ENCODE measurements around the gene SUMO2. TPM values are rescaled to one million over a fixed set of nuclear protein-coding genes. Genes with fewer than 3 reads are reported as not detected.
A peak's percentile ranks its signal among the peaks of the same experiment; 100 is the strongest.
"Not testable (repeated sequence)": the region's sequence is repeated elsewhere in the genome, so short reads cannot be mapped to it uniquely, and the experiment has no call there.

The SUMO2 gene
- 214 TPM for total RNA-seq
- long read RNA-seq, transcript SUMO2-202 (4 exons, 3,190 nt) = major isoform, 147 of 159 reads
- long read RNA-seq, transcript SUMO2-203 (4 exons, 490 nt) = minor isoform, 8 of 159 reads
- long read RNA-seq, partial matches to known transcripts = 2 of 159 reads
- long read RNA-seq, other reads (novel, unspliced or antisense) = 2 of 159 reads

GRCh38 chr17:75182569-75183436 is at the start of gene SUMO2:
SUMO2 (minus strand) TSS chr17:75182959; CDS start chr17:75182834, 125 bp downstream.
- DNase-seq (ENCODE audit: low spot score) = peak; percentile 96
- intact Hi-C loops (cut with DNase I) = loop anchor here (1.0 kb wide), 1 partner anchor 22 kb away; the partner anchor contains the start of gene NUP85

DNA sequence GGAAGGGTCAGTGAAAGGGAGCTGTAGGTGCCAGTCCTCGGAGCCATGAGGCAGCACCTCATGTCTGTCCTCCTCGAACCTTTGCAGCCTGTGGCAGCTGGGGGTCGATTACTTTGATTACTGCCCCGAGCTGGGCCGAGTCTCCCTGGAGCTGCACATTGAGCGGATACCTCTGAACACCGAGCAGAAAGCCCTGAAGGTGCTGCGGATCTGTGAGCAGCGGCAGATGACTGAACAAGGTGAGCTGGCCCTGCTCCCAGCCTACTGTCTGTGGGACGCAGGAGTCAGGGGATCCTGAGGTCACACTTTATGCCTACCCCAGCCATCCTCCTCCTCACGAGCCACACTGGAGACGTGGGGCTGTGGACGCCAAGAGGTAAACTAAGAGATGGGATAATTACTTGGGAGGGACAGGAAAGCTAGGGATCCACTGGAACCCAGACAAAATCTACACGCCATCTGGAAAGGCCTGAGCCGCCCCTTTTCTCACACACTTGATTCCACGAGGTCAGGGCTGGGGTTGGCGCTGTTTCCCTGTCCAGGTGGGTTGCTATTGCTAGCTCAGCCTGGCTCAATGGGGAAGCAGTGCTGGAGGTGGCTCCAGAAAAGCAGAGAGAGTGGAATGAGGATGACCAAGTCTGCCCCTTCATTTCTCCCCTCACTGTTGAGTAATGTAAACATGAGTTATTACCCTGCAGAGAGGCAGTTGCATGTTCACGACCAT is 49.1 kb upstream of the SUMO2 start:
- DNase-seq (ENCODE audit: low spot score) = no peak
- intact Hi-C loops (cut with DNase I) = no loop called here

DNA sequence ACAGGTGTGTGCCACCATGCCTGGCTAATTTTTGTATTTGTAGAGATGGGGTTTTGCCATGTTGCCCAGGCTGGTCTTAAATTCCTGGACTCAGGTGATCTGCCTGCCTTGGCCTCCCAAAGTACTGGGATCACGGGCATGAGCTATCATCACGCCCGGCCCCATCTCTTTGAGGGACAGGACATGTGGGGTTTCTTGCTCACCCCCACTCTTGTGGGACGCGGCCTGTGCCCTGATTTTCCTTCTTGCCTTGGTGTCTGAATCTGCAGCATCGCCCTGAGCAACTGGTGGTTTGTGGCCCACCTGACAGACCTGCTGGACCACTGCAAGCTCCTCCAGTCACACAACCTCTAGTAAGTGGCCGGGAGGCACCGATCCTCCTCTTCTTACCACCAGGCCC is 48.3 kb upstream of the SUMO2 start:
- DNase-seq (ENCODE audit: low spot score) = no peak
- intact Hi-C loops (cut with DNase I) = no loop called here

- intact Hi-C loops (cut with DNase I) = no loop called here
- no peak for DNase-seq (ENCODE audit: low spot score)
Measured at GRCh38 chr17:75228847-75229246, 46.1 kb upstream of the SUMO2 start.

DNA sequence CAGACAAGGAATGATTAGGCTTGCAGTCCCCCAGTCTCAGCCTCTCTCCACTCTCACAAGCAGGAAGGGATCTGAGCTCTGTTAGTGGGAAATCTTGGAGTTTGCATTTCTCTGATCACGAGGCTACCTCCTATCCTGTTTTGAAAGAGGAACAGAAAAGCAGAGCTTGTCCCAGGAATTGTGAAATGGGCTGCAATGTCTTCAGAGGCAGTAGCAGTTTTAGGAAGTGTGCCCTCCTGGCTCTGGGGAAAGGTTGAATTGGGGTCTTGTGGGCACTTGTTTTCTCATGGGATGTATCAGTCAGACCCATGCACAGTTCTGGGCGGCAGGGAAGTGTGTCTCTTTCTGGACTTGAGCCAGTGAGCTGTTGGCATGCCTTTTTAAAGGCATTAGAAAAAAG is 45.5 kb upstream of the SUMO2 start:
- intact Hi-C loops (cut with DNase I) = no loop called here
- no peak for DNase-seq (ENCODE audit: low spot score)

- no peak for DNase-seq (ENCODE audit: low spot score)
Measured at GRCh38 chr17:75227729-75228128, 45.0 kb upstream of the SUMO2 start.

DNA sequence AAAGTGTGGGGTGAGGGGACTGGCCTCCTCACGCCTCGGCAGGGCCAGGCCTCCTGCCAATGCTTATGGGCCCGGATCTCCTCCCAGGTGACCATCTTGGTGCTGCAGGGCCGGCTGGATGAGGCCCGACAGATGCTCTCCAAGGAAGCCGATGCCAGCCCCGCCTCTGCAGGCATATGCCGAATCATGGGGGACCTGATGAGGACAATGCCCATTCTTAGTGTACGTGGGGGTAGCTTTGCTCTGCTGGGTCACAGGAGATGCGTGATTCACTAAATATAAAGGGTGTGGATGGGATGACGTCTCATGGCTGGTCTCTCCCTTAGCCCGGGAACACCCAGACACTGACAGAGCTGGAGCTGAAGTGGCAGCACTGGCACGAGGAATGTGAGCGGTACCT is 42.3 kb upstream of the SUMO2 start:
- intact Hi-C loops (cut with DNase I) = no loop called here
- DNase-seq (ENCODE audit: low spot score) = no peak

More at GRCh38 chr17:75227729-75228128, 45.0 kb upstream of the SUMO2 start:
- intact Hi-C loops (cut with DNase I) = no loop called here

- intact Hi-C loops (cut with DNase I) = no loop called here
- DNase-seq (ENCODE audit: low spot score) = no peak
Measured at GRCh38 chr17:75219815-75220214, 37.1 kb upstream of the SUMO2 start.

DNA sequence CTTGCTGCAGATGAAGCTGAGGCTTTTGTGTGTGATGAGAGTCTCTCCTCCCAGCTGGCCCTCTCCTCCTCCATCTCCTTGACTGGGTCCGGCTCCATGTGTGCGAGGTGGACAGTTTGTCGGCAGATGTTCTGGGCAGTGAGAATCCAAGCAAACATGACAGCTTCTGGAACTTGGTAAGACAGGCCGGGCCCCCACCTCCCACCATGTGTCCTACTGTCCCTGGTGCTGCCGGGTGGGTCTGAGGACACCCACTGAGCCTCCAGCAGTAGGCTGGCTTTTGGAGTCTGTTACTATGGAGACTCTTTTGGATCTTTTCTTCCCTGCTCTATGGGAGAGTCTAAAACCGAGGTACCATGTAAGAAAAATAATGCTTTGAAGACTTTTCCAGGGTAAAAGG is 35.4 kb upstream of the SUMO2 start:
- DNase-seq (ENCODE audit: low spot score) = no peak
- intact Hi-C loops (cut with DNase I) = no loop called here

- intact Hi-C loops (cut with DNase I) = no loop called here
- no peak for DNase-seq (ENCODE audit: low spot score)
Measured at GRCh38 chr17:75209061-75209460, 26.3 kb upstream of the SUMO2 start.

DNA sequence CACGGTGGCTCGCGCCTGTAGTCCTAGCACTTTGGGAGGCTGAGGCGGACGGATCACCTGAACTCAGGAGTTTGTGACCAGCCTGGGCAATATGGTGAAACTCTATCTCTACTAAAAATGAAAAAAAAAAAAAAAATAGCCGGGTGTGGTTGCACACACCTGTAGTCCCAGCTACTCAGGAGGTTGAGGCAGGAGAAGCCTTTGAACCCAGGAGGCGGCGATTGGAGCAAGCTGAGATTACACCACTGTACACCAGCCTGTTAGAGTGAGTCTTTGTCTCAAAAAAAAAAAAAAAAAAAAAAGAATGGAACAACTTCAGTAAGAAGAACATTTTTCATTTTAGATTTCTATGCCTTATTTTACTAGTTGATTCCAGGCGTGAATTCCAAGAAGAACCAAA is 25.4 kb upstream of the SUMO2 start:
- no peak for DNase-seq (ENCODE audit: low spot score)

GRCh38 chr17:75207760-75208159 is 25.0 kb upstream of the SUMO2 start:
- intact Hi-C loops (cut with DNase I) = no loop called here
- no peak for DNase-seq (ENCODE audit: low spot score)

More for the DNA sequence above, 25.4 kb upstream of the SUMO2 start:
- intact Hi-C loops (cut with DNase I) = no loop called here

GRCh38 chr17:75207050-75207407 is 24.3 kb upstream of the SUMO2 start:
- DNase-seq (ENCODE audit: low spot score); intact Hi-C loops (cut with DNase I): not testable (repeated sequence)

GRCh38 chr17:75205793-75206163 is 23.0 kb upstream of the SUMO2 start:
- DNase-seq (ENCODE audit: low spot score) = no peak
- intact Hi-C loops (cut with DNase I) = loop anchor here (1.0 kb wide), 1 partner anchor 22 kb away; no protein-coding TSS in a partner anchor

GRCh38 chr17:75205037-75205792 is 22.5 kb upstream of the SUMO2 start, which contains the start of gene NUP85:
NUP85 (plus strand) TSS chr17:75205679; CDS start chr17:75205762, 83 bp downstream.
- intact Hi-C loops (cut with DNase I) = loop anchor here (1.0 kb wide), 1 partner anchor 22 kb away; no protein-coding TSS in a partner anchor
- DNase-seq (ENCODE audit: low spot score) = peak; percentile 97

DNA sequence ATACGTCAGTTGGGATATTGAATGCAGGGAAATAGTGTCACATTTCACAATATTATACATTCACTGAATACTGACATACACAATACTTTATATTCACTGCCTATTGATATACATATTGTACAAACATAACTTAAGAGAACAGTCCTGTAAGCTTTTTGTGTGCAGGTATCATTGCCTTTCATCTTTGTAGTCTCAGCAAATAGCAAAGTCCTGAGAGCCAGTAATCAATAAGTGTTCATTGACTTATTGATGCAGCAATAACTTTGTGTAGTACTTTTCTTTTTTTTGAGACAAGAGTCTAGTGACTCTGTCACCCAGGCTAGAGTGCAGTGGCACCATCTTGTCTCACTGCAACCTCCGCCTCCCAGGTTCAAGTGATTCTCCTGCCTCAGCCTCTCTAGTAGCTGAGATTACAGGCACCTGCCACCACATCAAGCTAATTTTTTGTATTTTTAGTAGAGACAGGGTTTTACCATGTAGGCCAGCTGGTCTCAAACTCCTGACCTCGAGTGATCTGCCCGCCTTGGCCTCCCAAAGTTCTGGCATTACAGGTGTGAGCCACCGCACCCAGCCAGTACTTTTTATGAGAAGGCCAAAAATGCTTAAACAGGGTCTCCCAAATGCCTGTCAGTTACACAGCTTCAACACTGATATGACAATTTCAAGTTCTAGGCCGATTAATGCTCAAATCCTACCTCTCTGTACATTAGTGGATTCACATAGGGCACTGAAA is 17.3 kb upstream of the SUMO2 start:
- no peak for DNase-seq (ENCODE audit: low spot score)
- intact Hi-C loops (cut with DNase I) = loop anchor here (2.0 to 5.0 kb wide), 2 partner anchors 85 to 238 kb away; no protein-coding TSS in a partner anchor

DNA sequence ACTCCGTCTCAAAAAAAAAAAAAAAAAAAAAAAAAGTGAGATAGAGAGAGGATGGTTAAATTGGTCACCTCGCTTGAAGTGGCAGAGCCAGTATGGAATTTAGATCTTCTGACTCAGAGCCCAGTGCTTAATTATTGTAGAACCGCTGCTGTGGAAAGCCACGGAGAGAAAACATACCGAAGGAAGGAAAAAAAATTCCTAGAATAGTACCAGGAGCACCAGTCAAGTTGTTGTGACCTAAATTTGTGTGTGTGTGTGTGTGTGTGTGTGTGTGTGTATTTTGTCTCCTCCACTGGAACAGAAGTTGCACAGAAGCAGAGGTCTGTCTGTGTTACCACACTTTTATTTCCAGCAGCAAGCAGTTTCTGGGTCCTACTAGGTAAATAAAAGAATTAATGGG is 12.1 kb upstream of the SUMO2 start:
- intact Hi-C loops (cut with DNase I) = no loop called here
- no peak for DNase-seq (ENCODE audit: low spot score)

DNA sequence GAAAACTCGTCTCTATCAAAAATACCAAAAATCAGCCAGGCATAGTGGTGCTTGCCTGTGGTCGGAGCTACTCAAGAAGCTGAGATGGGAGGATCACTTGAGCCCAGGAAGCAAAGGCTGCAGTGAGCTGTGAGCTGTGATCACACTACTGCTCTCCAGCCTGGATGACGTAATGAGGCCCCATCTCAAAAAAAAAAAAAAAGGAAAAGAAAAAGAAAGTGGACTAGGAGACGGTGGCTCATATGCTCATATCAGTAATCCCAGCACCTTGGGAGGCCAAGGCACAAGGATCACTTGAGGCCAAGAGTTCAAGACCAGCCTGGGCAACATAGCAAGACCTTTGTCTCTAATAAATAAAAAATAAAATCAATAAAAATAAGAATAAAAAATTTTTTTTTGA is 8.8 kb upstream of the SUMO2 start:
- no peak for DNase-seq (ENCODE audit: low spot score)

GRCh38 chr17:75188614-75189013 is 5.9 kb upstream of the SUMO2 start:
- intact Hi-C loops (cut with DNase I) = no loop called here
- no peak for DNase-seq (ENCODE audit: low spot score)

More for the DNA sequence above, 8.8 kb upstream of the SUMO2 start:
- intact Hi-C loops (cut with DNase I) = no loop called here

Measured in cardiac septum (tissue), 1 donor.